ENCODE results near the gene NUP54.

- TF ChIP-seq CTCF (conservative IDR thresholded peaks at IDR 0.05; ENCODE audit: low read depth, low read length), result peak; percentile 24; the same call in 1 of the 2 replicates
- TF ChIP-seq EZH2phosphoT487 (IDR thresholded peaks at IDR 0.05; ENCODE audit: borderline replicate concordance, low read length), result no peak
- TF ChIP-seq EZH2 (IDR thresholded peaks at IDR 0.05; ENCODE audit: low read length, unreplicated experiment), result no peak
These were observed 39.6 kb downstream of the NUP54 start for GRCh38 chr4:76108467-76109181.
